ENCODE results near the gene JAKMIP1.

Gene JAKMIP1

DNA sequence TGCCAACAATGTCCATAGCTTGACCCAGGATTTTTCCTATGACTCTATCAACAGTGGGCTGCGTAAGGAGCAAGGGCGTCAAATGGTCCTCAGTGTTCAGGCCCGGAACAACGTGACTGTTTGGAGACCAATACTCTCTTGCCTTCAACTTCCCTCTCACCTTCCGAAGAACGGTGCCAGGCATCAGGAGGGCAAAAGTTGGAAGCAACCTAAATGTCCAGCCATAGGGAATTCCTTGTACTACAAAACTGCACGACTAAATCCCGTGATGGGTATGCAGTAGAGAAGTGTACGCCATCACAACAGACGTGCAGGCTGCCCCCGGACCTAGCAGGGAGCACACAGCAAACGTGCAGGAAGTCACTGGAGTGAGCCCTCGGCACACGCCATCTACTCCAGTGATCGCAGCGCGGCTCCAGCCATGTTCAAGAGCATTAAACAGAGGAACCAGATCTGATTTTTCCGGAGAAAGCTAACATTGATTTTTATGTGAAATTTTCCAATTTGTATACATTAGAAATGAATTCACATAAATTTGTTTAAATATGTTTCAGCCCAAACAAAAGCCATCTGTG lies 79.0 kb downstream of the JAKMIP1 start:
- no peaks in the 10 kb centered on the region for H3K9me2 ChIP-seq (replicated peaks; ENCODE audit: control insufficient read depth, low read length)

DNA sequence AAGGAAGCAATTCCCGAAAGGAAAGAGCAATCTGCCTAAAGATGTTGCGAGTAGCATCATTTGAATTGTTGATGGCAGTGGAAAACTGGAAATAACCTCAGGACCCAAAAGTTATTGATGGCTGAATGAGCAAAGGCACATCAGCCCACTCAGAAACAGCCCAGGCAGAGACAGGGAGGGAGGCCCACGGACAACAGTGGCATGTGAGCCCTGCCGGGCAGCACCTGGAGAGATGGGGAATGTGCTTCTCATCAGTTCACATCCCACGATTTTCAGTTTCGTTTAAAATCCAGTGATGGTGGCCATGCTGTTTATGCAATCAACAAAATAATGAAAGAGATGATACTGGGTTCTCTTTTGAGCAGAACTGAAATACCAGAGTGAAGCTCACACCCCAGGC lies 80.0 kb downstream of the JAKMIP1 start:
- no peak for TF ChIP-seq EZH2phosphoT487 (IDR thresholded peaks at IDR 0.05; ENCODE audit: borderline replicate concordance, low read length)
- TF ChIP-seq, protein P1, sequence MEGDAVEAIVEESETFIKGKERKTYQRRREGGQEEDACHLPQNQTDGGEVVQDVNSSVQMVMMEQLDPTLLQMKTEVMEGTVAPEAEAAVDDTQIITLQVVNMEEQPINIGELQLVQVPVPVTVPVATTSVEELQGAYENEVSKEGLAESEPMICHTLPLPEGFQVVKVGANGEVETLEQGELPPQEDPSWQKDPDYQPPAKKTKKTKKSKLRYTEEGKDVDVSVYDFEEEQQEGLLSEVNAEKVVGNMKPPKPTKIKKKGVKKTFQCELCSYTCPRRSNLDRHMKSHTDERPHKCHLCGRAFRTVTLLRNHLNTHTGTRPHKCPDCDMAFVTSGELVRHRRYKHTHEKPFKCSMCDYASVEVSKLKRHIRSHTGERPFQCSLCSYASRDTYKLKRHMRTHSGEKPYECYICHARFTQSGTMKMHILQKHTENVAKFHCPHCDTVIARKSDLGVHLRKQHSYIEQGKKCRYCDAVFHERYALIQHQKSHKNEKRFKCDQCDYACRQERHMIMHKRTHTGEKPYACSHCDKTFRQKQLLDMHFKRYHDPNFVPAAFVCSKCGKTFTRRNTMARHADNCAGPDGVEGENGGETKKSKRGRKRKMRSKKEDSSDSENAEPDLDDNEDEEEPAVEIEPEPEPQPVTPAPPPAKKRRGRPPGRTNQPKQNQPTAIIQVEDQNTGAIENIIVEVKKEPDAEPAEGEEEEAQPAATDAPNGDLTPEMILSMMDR (IDR thresholded peaks at IDR 0.05; ENCODE audit: low read depth, low read length, poor library complexity, severe bottlenecking) = no peak
- H3K27ac ChIP-seq (ENCODE audit: low read depth, low read length) = no peak overlapping the region
- no peaks in the 10 kb centered on the region for H3K9me3 ChIP-seq (ENCODE audit: control insufficient read depth, insufficient read depth, low read length)
- no peaks in the 10 kb centered on the region for H3K27me3 ChIP-seq (ENCODE audit: control insufficient read depth, low read length)
- H3K9me2 ChIP-seq (replicated peaks; ENCODE audit: control insufficient read depth, low read length) = no peaks in the 10 kb centered on the region
- H3K36me3 ChIP-seq (ENCODE audit: control insufficient read depth, low read length) = no peaks in the 10 kb centered on the region
- H3F3A ChIP-seq (ENCODE audit: control insufficient read depth, insufficient read depth) = no peaks in the 10 kb centered on the region
- H4K20me1 ChIP-seq (ENCODE audit: control insufficient read depth, insufficient read depth, low read depth, low read length) = no peaks in the 10 kb centered on the region
- H3K4me2 ChIP-seq (ENCODE audit: low read length) = no peak overlapping the region
- H3K79me2 ChIP-seq (ENCODE audit: control insufficient read depth, low read length) = no peaks in the 10 kb centered on the region
- no peak overlapping the region for H3K4me3 ChIP-seq (ENCODE audit: low read length)
- H3K4me1 ChIP-seq (ENCODE audit: control insufficient read depth, low read length) = no peaks in the 10 kb centered on the region

More for the DNA sequence above, 79.0 kb downstream of the JAKMIP1 start:
- Histone ChIP-seq H4K20me1 (ENCODE audit: control insufficient read depth, insufficient read depth, low read depth, low read length) (no peaks in the 10 kb centered on the region), H3K4me3 (ENCODE audit: low read length) (no peak overlapping the region), H3K27me3 (ENCODE audit: control insufficient read depth, low read length) (no peaks in the 10 kb centered on the region), H3K4me1 (ENCODE audit: control insufficient read depth, low read length) (no peaks in the 10 kb centered on the region), H3K36me3 (ENCODE audit: control insufficient read depth, low read length) (no peaks in the 10 kb centered on the region), H3K79me2 (ENCODE audit: control insufficient read depth, low read length) (no peaks in the 10 kb centered on the region), H3F3A (ENCODE audit: control insufficient read depth, insufficient read depth) (no peaks in the 10 kb centered on the region), H3K9me3 (ENCODE audit: control insufficient read depth, insufficient read depth, low read length) (no peaks in the 10 kb centered on the region), H3K4me2 (ENCODE audit: low read length) (no peak overlapping the region), H3K27ac (ENCODE audit: low read depth, low read length) (no peak overlapping the region)
- no peak for TF ChIP-seq EZH2phosphoT487 (IDR thresholded peaks at IDR 0.05; ENCODE audit: borderline replicate concordance, low read length)
- TF ChIP-seq, protein P1 (IDR thresholded peaks at IDR 0.05; ENCODE audit: low read depth, low read length, poor library complexity, severe bottlenecking) = no peak

DNA sequence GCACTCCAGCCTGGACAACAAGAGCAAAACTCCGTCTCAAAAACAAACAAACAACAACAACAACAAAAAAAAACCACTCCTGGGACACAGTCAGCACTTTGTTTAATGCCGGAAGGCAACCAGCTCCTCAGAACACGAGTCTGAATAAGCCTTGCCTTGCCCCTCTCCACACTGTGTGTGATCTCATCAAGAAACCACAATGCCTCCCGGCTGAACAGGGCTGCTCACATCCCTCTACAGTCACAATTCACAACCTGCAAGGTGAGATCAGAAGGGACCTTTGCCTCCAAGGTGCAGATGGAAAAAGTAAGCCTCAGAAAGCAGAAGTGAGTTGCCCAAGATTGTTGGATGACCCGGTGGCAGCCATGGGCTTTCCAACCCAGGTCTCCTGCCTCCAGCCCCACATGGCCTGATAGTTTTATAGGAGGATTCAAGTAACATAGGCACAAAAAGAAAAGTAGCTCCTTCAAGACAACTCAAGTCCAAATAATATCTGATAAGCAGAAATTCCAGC lies 80.8 kb downstream of the JAKMIP1 start:
- TF ChIP-seq EZH2phosphoT487 (IDR thresholded peaks at IDR 0.05; ENCODE audit: borderline replicate concordance, low read length) = no peak
- TF ChIP-seq, protein P1 (IDR thresholded peaks at IDR 0.05; ENCODE audit: low read depth, low read length, poor library complexity, severe bottlenecking) = no peak
- H3K9me3 ChIP-seq (ENCODE audit: control insufficient read depth, insufficient read depth, low read length) = no peaks in the 10 kb centered on the region
- no peak overlapping the region for H3K27ac ChIP-seq (ENCODE audit: low read depth, low read length)
- no peaks in the 10 kb centered on the region for H3K27me3 ChIP-seq (ENCODE audit: control insufficient read depth, low read length)
- H4K20me1 ChIP-seq (ENCODE audit: control insufficient read depth, insufficient read depth, low read depth, low read length) = no peaks in the 10 kb centered on the region
- no peak overlapping the region for H3K4me2 ChIP-seq (ENCODE audit: low read length)
- H3F3A ChIP-seq (ENCODE audit: control insufficient read depth, insufficient read depth) = no peaks in the 10 kb centered on the region
- no peaks in the 10 kb centered on the region for H3K9me2 ChIP-seq (replicated peaks; ENCODE audit: control insufficient read depth, low read length)
- no peaks in the 10 kb centered on the region for H3K36me3 ChIP-seq (ENCODE audit: control insufficient read depth, low read length)
- H3K4me3 ChIP-seq (ENCODE audit: low read length) = no peak overlapping the region
- no peaks in the 10 kb centered on the region for H3K4me1 ChIP-seq (ENCODE audit: control insufficient read depth, low read length)
- no peaks in the 10 kb centered on the region for H3K79me2 ChIP-seq (ENCODE audit: control insufficient read depth, low read length)
